ENCODE results near the gene KRAS.

KRAS gene

GRCh38 chr12:25195056-25195971 lies 55.4 kb downstream of the KRAS start, which contains the start of the genes DNAI7 and ETFRF1:
Gene DNAI7 (minus strand): TSS chr12:25195160. CDS start chr12:25195078, 82 bp downstream.
Gene ETFRF1 (plus strand): TSS chr12:25195237. CDS start chr12:25203957, 8,720 bp downstream.
- peak; percentile 87 to 91 for DNase-seq (ENCODE audit: low read depth in 1 of 2, low spot score in 1 of 2)

- no peak for DNase-seq (ENCODE audit: low read depth in 1 of 2, low spot score in 1 of 2)
Observed at GRCh38 chr12:25194722-25195055, 56.0 kb downstream of the KRAS start.

GRCh38 chr12:25194214-25194613 lies 56.5 kb downstream of the KRAS start:
- no peak for DNase-seq (ENCODE audit: low read depth in 1 of 2, low spot score in 1 of 2)

GRCh38 chr12:25190793-25191192 lies 59.9 kb downstream of the KRAS start:
- DNase-seq (ENCODE audit: low read depth in 1 of 2, low spot score in 1 of 2) = no peak

GRCh38 chr12:25189656-25190055 lies 61.1 kb downstream of the KRAS start:
- DNase-seq (ENCODE audit: low read depth in 1 of 2, low spot score in 1 of 2) = no peak

- DNase-seq (ENCODE audit: low read depth in 1 of 2, low spot score in 1 of 2) = no peak
Observed at GRCh38 chr12:25187781-25188180, 62.9 kb downstream of the KRAS start.

GRCh38 chr12:25186788-25187402 lies 63.8 kb downstream of the KRAS start:
- DNase-seq (ENCODE audit: low read depth in 1 of 2, low spot score in 1 of 2) = no peak

GRCh38 chr12:25186038-25186787 lies 64.5 kb downstream of the KRAS start:
- no peak for DNase-seq (ENCODE audit: low read depth in 1 of 2, low spot score in 1 of 2)

GRCh38 chr12:25184132-25184531 lies 66.6 kb downstream of the KRAS start:
- no peak for DNase-seq (ENCODE audit: low read depth in 1 of 2, low spot score in 1 of 2)

GRCh38 chr12:25182765-25183164 lies 68.0 kb downstream of the KRAS start:
- no peak for DNase-seq (ENCODE audit: low read depth in 1 of 2, low spot score in 1 of 2)

- no peak for DNase-seq (ENCODE audit: low read depth in 1 of 2, low spot score in 1 of 2)
Observed at GRCh38 chr12:25162866-25163265, 87.9 kb downstream of the KRAS start.

GRCh38 chr12:25156061-25156460 lies 94.7 kb downstream of the KRAS start:
- DNase-seq (ENCODE audit: low read depth in 1 of 2, low spot score in 1 of 2) = no peak

- DNase-seq (ENCODE audit: low read depth in 1 of 2, low spot score in 1 of 2) = no peak
Observed at GRCh38 chr12:25155022-25155576, 95.6 kb downstream of the KRAS start.

Data from activated T-helper 1 cell treated with anti-CD3 and anti-CD28 coated beads, Interleukin-2, amount 50 U/mL, for 16 hours (primary cell).